ENCODE measurements around the gene DPEP2NB.
"Not testable (repeated sequence)": the region's sequence is repeated elsewhere in the genome, so short reads cannot be mapped to it uniquely, and the experiment has no call there.

DPEP2NB gene

DNA sequence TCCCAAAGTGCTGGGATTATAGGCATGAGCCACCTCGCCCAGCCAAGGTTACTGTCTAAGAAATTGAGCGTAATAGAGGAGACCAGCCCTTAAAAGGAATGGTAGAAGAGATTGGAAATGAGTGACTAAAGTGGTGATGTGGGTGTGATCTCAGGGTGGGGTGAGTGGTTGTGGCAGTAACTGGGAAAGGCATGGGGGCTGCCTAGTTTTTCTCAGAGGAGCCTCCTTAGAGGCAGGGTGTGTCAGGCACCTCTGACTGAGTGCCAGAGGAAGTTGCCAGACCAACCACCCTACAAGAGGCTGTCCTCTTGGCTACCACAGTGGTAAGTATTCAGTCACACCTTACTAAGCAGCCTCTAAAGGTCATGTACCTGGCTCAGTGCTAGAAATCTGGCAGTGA is 16.2 kb upstream of the DPEP2NB start:
- Histone ChIP-seq H3K4me3 (ENCODE audit: low read depth, low read length) (no peak overlapping the region), H3K27ac (ENCODE audit: extremely low read depth, low read depth, low read length) (no peak overlapping the region), H3K4me1 (ENCODE audit: control insufficient read depth, insufficient read depth, low read length) (peaks cover 5% of the 10 kb centered on the region; the same call in 1 of the 2 replicates), H3K9me3 (ENCODE audit: control insufficient read depth, insufficient read depth, low read depth, low read length) (no peaks in the 10 kb centered on the region), H3K36me3 (ENCODE audit: control insufficient read depth in 2 of 2, insufficient read depth in 1 of 2, low read length in 2 of 2) (peaks cover 20 to 28% of the 10 kb centered on the region in 2 experiments; a peak in 2 of 3 replicates)
- ChIA-PET CTCF (no interaction called here), POLR2A (interaction anchor here (1.1 kb wide), 1 partner anchor 8 kb away, joined by 8 read pairs; the partner anchor contains the start of gene DUS2)
- TF ChIP-seq, protein P1, sequence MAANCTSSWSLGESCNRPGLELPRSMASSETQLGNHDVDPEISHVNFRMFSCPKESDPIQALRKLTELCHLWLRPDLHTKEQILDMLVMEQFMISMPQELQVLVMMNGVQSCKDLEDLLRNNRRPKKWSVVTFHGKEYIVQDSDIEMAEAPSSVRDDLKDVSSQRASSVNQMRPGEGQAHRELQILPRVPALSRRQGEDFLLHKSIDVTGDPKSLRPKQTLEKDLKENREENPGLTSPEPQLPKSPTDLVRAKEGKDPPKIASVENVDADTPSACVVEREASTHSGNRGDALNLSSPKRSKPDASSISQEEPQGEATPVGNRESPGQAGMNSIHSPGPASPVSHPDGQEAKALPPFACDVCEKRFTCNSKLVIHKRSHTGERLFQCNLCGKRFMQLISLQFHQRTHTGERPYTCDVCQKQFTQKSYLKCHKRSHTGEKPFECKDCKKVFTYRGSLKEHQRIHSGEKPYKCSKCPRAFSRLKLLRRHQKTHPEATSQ (tag by site-specific recombination; IDR thresholded peaks at IDR 0.05): no peak
- peak; percentile 99 for TF ChIP-seq KLF1 (tag by site-specific recombination; IDR thresholded peaks at IDR 0.05)
- TF ChIP-seq ZNF324 (tag by site-specific recombination; IDR thresholded peaks at IDR 0.05): no peak
- TF ChIP-seq, protein P2, sequence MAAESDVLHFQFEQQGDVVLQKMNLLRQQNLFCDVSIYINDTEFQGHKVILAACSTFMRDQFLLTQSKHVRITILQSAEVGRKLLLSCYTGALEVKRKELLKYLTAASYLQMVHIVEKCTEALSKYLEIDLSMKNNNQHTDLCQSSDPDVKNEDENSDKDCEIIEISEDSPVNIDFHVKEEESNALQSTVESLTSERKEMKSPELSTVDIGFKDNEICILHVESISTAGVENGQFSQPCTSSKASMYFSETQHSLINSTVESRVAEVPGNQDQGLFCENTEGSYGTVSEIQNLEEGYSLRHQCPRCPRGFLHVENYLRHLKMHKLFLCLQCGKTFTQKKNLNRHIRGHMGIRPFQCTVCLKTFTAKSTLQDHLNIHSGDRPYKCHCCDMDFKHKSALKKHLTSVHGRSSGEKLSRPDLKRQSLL (tag by site-specific recombination; IDR thresholded peaks at IDR 0.05): no peak

DNA sequence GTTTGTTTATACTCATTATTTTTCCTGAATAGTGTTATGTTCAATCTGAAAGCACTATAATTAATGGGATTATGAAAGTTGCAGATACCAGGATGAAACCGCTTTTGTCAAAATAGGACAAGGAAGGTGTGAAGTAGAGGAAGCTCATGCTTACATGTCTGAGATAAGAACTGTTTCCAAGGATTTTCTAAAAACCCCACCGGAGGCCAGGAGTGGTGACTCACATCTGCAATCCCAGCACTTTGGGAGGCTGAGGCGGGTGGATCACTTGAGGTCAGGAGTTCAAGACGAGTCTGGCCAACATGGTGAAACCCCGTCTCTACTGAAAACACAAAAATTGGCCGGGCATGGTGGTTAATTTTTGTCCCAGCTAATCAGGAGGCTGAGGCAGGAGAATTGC is 14.4 kb upstream of the DPEP2NB start:
- POLR2A ChIA-PET; H3K4me1 ChIP-seq (ENCODE audit: control insufficient read depth, insufficient read depth, low read length); H3K9me3 ChIP-seq (ENCODE audit: control insufficient read depth, insufficient read depth, low read depth, low read length); H3K27ac ChIP-seq (ENCODE audit: extremely low read depth, low read depth, low read length); H3K4me3 ChIP-seq (ENCODE audit: low read depth, low read length): not testable (repeated sequence)
- CTCF ChIA-PET: interaction anchor here (1.2 kb wide), 2 partner anchors 10 to 36 kb away, joined by 3 to 5 read pairs; no protein-coding TSS in a partner anchor
- peaks cover 20 to 44% of the 10 kb centered on the region in 2 experiments; a peak in 2 of 3 replicates for H3K36me3 ChIP-seq (ENCODE audit: control insufficient read depth in 2 of 2, insufficient read depth in 1 of 2, low read length in 2 of 2)

DNA sequence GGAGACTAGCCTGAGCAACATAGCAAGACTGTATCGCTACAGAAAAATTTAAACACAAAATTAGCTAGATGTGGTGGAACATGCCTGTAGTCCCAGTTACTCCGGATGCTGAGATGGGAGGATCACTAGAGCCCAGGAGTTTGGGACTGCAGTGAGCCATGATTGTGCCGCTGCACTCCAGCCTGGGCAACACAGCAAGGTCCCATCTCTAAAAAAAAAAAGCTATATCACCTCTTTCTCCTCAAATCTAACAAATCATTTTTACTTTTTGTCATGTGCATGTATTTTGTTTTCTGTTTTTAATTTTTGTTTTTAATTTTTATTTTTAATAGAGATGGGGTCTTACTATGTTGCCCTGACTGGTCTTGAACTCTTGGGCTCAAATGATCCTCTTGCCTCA is 13.3 kb upstream of the DPEP2NB start:
- peaks cover 20 to 44% of the 10 kb centered on the region in 2 experiments; a peak in 2 of 3 replicates for H3K36me3 ChIP-seq (ENCODE audit: control insufficient read depth in 2 of 2, insufficient read depth in 1 of 2, low read length in 2 of 2)

DNA sequence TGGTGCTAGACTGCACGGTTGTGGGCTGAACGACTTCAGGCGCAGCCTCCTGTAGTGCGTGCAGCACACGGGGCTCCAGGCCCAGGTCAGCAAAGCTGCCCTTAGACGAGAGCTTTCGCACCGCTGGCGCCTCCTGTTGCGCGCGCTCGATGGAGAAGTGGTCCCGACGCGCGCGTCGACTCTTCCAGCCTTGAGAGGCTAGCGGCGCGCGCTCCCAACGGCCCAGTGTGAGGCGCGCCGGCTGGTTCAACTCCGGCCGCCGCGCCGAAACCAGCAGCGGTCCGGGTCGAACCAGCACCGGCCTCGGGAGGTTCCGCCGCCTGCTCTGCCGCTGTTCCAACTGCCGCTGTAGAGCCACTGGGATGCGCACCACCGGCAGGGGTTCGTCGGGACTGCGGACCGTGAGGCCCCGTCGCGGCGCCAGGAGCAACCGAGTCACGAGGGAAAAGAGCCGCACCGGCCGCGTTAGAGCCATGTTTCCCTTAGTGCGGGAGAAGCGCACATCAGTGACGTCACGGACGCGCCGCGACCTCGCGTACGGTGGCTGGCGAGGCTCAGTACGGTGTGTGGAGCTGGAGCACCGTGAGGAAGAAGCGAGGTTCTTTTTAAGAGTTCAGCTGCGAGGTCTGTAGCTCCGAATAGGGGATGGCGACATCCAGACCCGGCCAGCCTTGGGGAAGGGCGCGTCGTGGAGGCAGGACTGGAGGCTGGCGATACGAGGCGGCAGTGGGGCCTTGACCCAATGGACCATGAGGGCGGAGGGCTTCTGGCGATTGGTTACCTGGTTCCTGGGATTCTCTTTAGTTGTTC is 7.2 kb upstream of the DPEP2NB start, which contains the start of the genes DDX28 and DUS2:
Gene DDX28 (minus strand): TSS at position 505 of the 810 bp plus-strand sequence. CDS start 30 bp downstream, at position 475.
Gene DUS2 (plus strand): TSS at position 557 of the 810 bp plus-strand sequence. CDS start 14,740 bp downstream, outside the sequence.
- Histone ChIP-seq H3K27ac (ENCODE audit: extremely low read depth, low read depth, low read length) (peak within 1 kb of the TSS; percentile 76; the same call in 1 of the 2 replicates), H3K36me3 (ENCODE audit: control insufficient read depth in 2 of 2, insufficient read depth in 1 of 2, low read length in 2 of 2) (peaks cover 0 to 40% of the 10 kb centered on the region in 2 experiments; a peak in 2 of 3 replicates), H3K4me1 (ENCODE audit: control insufficient read depth, insufficient read depth, low read length) (peaks cover 7% of the 10 kb centered on the region; the same call in 1 of the 2 replicates), H3K4me3 (ENCODE audit: low read depth, low read length) (peak within 1 kb of the TSS; percentile 98), H3K9me3 (ENCODE audit: control insufficient read depth, insufficient read depth, low read depth, low read length) (no peaks in the 10 kb centered on the region)
- CTCF ChIA-PET: interaction anchor here (0.6 to 1.8 kb wide), 7 partner anchors 13 to 811 kb away, joined by 3 to 5 read pairs (median 4); no protein-coding TSS in a partner anchor
- POLR2A ChIA-PET: interaction anchor here (0.7 to 2.5 kb wide), 15 partner anchors 9 to 304 kb away, joined by 3 to 8 read pairs (median 4); partner anchors contain the start of genes ESRP2, GFOD2, NFATC3 and NUTF2
- TF ChIP-seq ZBTB21 (tag by site-specific recombination; IDR thresholded peaks at IDR 0.05) (peak; percentile 88), ZNF155 (tag by site-specific recombination; IDR thresholded peaks at IDR 0.05) (no peak), KLF9 (tag by site-specific recombination; IDR thresholded peaks at IDR 0.05; ENCODE audit: low read depth) (peak; percentile 25; the same call in 1 of the 2 replicates), ZNF354C (tag by site-specific recombination; IDR thresholded peaks at IDR 0.05; ENCODE audit: borderline replicate concordance, low read depth) (no peak), ZNF391 (tag by site-specific recombination; IDR thresholded peaks at IDR 0.05; ENCODE audit: borderline replicate concordance, low read depth) (peak; percentile 89; the same call in 1 of the 2 replicates), ZIC2 (tag by site-specific recombination; IDR thresholded peaks at IDR 0.05) (no peak), ZNF394 (tag by site-specific recombination; IDR thresholded peaks at IDR 0.05; ENCODE audit: borderline replicate concordance) (peak; percentile 93), ZBTB17 (tag by site-specific recombination; IDR thresholded peaks at IDR 0.05) (peak; percentile 96), SETDB1 (IDR thresholded peaks at IDR 0.05; ENCODE audit: insufficient read length, low read length) (no peak), KLF16 (tag by site-specific recombination; IDR thresholded peaks at IDR 0.05) (peak; percentile 86), ZNF324 (tag by site-specific recombination; IDR thresholded peaks at IDR 0.05) (peak; percentile 84; the same call in 1 of the 2 replicates), ZNF660 (tag by site-specific recombination; IDR thresholded peaks at IDR 0.05) (peak; percentile 93)
- TF ChIP-seq, protein P3, sequence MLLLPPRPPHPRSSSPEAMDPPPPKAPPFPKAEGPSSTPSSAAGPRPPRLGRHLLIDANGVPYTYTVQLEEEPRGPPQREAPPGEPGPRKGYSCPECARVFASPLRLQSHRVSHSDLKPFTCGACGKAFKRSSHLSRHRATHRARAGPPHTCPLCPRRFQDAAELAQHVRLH (tag by site-specific recombination; IDR thresholded peaks at IDR 0.05): peak; percentile 81; the same call in 1 of the 2 replicates
- TF ChIP-seq, protein P4, sequence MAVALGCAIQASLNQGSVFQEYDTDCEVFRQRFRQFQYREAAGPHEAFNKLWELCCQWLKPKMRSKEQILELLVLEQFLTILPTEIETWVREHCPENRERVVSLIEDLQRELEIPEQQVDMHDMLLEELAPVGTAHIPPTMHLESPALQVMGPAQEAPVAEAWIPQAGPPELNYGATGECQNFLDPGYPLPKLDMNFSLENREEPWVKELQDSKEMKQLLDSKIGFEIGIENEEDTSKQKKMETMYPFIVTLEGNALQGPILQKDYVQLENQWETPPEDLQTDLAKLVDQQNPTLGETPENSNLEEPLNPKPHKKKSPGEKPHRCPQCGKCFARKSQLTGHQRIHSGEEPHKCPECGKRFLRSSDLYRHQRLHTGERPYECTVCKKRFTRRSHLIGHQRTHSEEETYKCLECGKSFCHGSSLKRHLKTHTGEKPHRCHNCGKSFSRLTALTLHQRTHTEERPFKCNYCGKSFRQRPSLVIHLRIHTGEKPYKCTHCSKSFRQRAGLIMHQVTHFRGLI (tag by site-specific recombination; IDR thresholded peaks at IDR 0.05): no peak; the same call in 1 of the 2 replicates
- TF ChIP-seq, protein P5, sequence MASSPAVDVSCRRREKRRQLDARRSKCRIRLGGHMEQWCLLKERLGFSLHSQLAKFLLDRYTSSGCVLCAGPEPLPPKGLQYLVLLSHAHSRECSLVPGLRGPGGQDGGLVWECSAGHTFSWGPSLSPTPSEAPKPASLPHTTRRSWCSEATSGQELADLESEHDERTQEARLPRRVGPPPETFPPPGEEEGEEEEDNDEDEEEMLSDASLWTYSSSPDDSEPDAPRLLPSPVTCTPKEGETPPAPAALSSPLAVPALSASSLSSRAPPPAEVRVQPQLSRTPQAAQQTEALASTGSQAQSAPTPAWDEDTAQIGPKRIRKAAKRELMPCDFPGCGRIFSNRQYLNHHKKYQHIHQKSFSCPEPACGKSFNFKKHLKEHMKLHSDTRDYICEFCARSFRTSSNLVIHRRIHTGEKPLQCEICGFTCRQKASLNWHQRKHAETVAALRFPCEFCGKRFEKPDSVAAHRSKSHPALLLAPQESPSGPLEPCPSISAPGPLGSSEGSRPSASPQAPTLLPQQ (tag by site-specific recombination; IDR thresholded peaks at IDR 0.05): peak; percentile 77

More for the DNA sequence above, 13.3 kb upstream of the DPEP2NB start:
- CTCF ChIA-PET: interaction anchor here (0.6 to 1.3 kb wide), 4 partner anchors 12 to 194 kb away, joined by 3 to 5 read pairs (median 3); no protein-coding TSS in a partner anchor
- H3K27ac ChIP-seq (ENCODE audit: extremely low read depth, low read depth, low read length): no peak overlapping the region
- peak; percentile 72 for TF ChIP-seq ZNF121 (tag by site-specific recombination; IDR thresholded peaks at IDR 0.05)
- no peak for TF ChIP-seq BCL11B (tag by site-specific recombination; IDR thresholded peaks at IDR 0.05; ENCODE audit: low read depth)
- no peak overlapping the region for H3K4me3 ChIP-seq (ENCODE audit: low read depth, low read length)
- POLR2A ChIA-PET: interaction anchor here (0.6 to 1.5 kb wide), 3 partner anchors 24 to 209 kb away, joined by 3 to 5 read pairs (median 5); partner anchors contain the start of gene DPEP2
- no peaks in the 10 kb centered on the region for H3K4me1 ChIP-seq (ENCODE audit: control insufficient read depth, insufficient read depth, low read length)
- H3K9me3 ChIP-seq (ENCODE audit: control insufficient read depth, insufficient read depth, low read depth, low read length): no peaks in the 10 kb centered on the region

Data from HEK293 (cell line).